HG03460 (cell line): Measurements from ENCODE around the gene ITGB5.

Experiments
- ATAC-seq: cut with Tn5 transposase; IDR thresholded peaks from one replicate; pipeline ENCODE4 v1.9.1; 2021; ENCODE audit not compliant: unreplicated experiment

Gene ITGB5

DNA sequence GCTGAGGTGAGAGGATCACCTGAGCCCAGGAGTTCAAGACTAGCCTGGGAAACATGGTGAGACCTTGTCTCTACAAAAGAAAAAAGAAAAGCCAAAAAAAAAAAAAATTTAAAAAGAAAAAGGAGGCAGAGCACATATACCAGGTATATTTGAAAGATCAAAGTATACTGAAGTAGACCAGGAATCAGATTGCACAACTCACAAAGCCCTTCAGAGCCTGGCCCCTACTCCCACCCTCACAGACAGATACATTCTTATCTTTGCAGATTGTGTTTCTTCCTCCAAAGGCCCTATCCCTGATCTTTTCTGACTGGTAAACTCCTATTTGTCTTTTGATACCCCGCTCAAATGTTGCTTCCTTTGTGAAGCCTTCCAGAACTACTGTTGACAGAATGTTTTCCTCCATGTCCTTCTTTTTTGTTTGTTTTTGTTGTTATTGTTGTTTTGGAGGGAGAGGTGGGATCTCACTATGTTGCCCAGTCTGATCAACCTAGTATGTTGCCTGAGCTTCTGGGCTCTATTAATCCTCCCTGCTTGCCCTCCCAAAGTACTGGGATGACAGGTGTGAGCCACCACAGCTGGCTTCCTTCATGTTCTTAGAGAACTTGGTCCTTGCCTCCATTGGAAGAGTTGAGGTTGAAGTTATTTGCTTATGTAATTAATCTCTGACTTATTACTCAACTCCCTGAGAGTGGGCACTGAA lies 9.8 kb upstream of the ITGB5 start:
- no peak for ATAC-seq

DNA sequence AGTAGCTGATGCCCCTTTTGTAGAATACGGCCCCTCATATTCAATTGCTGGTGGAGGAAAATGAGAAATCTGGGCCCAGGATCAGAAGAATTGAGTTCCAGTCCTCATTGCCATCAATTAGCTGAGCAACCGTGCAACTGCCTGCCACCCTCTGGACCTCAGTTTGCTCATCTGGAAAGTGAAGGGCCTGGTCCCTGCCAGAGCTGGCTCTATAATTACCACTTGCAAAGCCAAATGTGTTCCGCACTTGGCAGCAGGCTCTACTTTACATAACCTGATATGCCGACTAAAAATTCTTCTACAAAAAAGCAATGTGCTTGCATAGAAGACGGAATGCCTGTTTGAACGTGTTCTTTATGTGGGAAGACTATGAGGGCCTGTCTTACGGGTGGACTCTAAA lies 8.6 kb upstream of the ITGB5 start:
- ATAC-seq = no peak

DNA sequence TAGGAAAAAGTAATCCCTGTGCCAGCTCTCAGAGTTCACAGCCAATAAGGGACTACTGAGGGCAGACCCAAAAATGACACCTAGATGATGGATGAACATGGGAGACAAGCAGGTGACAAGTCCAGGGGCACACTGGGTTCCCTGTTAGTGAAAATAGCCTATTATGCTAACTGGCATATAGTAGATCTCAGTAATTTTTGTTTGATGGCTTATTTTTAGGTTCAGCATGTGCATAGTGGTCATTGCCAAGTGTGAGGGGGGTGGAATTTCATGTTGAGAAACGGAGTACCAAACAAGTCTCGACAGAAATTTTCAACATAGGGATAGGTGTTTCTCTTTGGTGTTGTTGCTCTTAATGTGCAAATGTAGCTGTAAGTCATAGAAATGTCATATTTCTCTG lies 6.4 kb upstream of the ITGB5 start:
- ATAC-seq = no peak

DNA sequence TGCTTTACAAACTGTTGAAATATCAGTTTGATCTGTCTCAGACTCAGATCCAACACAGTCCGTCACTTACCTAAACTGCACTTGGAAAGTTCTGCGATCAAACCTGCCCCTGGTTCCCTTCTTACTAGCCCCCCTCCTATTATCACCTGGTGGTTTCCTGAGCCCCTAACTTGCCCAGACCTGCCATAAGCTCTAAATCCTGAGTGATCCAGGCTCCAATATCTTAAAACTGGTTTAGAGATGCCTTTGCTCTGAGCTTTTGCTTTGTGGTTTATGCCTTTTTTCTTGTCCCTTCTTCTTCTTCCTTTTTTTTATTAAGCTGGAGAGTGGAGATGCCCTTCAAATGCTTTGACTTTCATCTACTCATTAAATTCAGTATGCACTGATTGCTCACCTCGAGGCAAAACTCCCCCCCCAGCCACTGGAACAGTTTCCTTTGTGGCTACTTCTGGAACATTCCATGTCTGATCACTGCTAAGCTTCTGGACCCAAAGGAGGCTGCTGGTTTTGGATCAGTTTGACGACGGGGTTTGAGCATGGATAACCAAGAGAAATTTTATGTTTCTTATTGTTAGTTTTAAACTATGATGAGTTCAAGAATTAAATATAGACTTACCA lies 3.5 kb upstream of the ITGB5 start:
- no peak for ATAC-seq

DNA sequence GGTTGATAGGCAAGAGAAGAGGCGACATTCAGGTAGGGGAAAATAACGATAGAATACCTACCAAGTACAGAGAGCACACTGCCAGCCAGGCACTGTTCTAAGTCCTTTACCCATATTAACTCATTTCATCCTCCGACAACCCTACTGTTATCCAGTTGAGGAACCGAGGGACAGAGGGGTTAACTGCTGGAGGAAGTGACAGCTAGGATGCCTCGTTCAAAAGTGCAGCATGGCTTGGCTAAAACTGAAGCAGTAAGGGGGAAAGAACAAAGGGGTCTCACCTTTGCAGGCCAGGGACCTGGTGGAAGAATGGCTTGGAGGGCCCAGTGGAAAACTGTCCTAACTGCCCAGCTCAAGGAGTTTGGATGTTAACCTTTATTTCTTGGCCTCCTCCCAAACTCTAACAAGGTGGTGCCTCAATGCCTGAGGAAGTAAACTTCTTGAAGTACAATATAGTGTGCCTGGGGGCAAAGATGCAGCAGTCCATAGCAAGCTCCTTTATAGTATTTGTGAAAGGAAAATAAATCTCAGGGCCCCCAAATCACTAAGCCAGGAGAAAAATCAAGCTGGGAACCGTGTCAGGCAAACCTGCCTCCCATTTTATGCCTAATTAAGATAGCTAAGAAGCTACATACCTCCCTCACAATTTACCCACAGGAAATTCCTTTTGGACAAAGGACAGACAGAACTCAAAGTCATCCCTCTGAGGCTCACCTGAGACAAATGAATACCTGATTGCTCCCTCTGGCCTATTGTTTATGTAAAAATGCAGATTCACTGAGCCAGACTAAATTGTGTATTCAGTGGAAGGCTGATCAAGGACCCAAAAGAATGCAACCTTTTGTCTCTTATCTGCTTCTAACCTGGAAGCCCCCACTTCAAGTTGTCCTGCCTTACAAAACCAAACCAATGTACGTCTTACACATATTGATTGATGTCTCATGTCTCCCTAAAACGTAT lies 1.6 kb upstream of the ITGB5 start:
- no peak for ATAC-seq

DNA sequence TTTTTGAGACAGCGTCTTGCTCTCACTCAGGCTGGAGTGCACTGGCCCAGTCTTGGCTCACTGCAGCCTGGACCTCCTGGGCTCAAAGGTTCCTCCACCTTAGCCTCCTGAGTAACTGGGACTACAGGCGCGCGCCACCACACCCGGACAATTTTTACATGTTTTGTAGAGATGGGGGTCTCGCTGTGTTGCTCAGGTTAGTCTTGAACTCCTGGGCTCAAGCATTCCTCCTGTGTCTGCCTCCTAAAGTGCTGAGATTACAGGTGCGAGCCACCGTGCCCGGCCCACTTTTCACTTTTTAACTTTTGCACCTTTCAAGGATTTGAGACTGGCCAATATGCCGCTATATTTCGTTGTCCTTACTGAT lies 750 bp upstream of the ITGB5 start:
- no peak for ATAC-seq

DNA sequence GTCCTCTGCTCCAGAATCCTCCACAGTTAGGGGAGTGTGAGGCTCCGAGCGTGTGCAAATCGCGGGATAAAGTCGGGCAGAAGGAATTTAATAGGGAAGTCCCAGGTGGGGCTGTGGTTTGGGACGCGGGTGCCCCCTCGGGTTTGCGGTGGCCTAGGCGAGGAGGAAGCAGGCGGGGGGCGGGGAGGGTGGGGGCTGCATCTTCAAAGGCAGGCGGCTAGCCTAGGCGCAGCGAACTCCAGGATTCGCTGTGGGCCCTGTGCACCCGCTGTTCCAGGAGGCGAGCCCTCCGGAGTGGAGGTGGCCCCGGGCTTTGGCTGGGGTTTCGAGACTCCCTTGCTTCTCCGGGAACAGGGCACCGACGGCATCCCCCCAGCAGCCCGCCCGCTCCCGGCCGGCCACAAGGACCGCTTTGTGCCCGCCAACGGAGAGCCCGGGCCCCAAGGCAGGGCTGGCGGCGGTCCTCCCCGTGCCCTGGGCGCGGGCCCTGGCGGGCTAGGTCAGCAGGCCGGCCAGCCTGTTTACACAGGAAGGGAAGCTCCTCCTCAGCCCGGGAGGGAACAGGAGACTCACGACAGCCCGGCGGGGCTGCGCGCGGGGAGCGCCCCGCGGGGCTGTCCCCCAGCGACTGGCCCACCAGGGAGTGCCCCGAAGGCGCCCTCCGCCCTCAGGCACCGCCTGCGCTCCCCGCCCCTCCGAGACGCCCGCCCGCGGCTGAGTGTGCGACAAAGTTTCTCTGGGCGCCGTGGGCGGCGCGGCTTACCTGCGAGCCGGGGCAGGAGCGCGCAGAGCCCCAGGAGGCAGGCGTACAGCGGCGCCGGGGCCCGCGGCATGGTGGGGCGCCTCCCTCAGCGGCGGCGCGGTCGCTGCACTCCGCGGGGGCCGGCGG lies 753 bp downstream of the ITGB5 start:
- ATAC-seq = peak; percentile 36

DNA sequence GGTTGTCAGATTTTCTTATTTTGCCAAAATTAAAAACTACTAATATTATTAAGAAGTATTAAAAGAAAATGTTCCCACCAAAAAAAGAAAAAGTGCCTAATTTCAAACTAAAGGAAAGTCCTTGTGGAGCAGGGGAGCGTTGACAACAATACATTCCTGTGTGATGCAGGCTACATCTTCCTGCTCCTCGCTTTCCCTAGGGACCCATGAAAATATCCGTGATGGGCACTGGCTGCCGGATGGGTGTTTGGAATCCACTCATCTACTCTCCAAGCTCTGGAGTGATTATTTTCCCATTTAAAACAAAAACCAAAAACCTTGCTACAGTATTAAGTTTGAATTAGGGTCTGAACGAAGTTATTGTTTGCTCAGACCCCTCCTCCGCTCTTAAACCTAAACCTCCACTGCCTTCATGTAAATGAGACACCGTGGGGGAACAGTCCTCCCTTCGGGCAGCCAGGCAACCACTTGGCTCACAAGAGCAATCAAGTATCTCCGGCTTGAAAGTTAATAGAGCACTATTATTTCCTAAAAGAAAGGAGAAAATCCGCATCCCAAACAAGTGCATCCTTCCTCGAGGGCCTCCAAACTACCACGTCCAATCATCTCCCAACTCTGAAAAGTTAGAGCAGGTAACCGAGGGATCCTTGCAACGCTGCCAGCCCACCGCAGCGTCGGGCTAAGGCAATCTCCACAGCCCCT lies 1.5 kb downstream of the ITGB5 start:
- ATAC-seq = no peak

DNA sequence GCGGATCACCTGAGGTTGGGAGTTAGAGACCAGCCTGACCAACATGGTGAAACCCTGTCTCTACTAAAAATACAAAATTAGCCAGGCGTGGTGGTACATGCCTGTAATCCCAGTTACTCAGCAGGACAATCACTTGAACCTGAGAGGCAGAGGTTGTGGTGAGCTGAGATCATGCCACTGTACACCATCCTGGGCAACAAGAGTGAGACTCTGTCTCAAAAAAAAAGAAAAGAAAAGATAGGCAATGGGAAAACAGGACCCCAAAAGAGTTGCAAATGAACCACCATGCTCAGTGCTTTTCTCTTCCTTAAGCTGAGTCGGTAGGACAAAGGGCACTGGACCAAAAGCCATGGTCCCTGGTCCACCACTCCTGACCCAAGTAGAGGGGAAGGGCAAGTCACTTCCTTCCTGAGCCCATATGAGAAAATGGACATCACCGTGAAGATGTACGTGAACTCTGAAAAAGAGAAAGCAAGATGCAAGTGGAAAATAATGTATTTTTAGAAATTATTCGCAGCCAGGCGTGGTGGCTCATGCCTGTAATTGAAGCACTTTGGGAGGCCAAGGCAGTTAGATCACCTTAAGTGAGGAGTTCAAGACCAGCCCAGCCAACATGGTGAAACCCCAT lies 2.6 kb downstream of the ITGB5 start:
- no peak for ATAC-seq

DNA sequence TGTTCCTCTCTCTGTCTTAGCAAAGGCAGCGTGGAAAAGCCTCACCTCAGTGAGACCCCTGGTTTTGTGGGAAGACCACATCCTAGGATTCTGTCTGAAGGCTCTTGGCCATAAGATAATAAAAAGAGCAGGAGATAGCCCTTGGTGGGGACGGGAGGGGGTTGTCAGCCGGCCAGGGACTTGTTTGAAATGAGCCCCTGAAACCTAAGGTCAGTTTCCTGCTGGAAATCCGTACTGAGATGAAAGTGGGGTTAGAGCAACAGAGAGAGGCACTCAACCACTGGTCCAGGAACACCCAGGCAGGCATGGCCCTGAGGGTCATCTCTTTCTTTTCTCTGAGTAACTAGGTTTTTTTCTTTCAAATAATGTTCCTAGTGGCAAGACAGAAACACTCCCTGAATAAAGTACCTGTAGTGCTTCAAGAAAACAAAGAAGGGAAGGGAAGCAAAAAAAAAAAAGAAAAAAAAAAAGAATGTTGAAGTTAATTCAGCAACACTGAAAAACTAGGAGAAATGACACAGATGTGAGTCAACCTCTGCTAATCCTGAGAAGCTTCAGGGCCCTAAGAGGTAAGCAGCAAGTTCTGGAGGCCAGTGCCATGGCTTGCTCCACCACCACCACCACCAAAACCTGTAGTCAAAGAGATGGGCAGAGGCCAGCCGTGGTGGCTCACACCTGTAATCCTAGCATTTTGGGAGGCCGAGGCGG lies 3.2 kb downstream of the ITGB5 start:
- no peak for ATAC-seq

DNA sequence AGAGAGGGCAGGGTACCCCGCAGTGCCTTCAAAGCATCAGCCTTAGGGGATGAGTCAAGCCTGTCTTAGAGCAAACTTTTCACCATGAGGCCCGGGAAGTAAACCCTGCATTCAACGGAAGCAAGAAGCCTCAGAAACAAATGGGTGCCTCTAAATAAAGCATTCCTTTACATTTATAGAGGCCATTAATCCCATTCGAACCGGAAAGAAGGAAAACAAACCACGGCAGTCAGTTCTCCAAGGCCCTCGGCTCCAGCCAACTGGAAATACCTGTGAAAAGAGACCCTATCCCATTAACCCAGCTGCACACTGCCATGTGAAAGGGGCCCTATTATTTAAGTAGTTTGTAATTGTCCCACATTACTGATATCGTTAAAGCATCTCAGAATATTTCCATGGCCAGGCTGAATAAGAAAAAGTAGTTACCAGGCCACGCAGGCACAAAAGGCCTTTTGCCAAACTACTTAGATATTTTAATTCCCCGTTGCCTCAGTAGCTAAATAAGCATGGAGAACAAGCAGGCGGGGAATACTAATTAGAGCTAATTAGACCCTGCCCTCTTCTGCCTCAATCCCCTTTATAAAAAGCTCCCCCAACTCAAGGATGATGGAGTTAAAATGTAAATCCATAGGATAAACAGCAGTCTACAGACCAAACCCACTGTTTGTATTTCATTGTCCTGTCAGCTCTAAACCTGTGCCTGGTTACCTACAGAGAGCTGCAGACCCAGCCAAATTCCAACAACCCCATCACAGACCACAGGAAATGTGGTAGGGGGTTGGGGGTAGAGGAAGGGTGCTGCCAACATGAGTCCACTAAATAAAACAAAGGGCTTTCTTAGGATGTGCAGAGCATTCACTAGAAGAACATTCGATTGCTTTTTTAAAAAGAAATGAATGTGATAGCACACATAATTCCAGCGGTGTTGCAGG lies 4.1 kb downstream of the ITGB5 start:
- ATAC-seq = no peak

DNA sequence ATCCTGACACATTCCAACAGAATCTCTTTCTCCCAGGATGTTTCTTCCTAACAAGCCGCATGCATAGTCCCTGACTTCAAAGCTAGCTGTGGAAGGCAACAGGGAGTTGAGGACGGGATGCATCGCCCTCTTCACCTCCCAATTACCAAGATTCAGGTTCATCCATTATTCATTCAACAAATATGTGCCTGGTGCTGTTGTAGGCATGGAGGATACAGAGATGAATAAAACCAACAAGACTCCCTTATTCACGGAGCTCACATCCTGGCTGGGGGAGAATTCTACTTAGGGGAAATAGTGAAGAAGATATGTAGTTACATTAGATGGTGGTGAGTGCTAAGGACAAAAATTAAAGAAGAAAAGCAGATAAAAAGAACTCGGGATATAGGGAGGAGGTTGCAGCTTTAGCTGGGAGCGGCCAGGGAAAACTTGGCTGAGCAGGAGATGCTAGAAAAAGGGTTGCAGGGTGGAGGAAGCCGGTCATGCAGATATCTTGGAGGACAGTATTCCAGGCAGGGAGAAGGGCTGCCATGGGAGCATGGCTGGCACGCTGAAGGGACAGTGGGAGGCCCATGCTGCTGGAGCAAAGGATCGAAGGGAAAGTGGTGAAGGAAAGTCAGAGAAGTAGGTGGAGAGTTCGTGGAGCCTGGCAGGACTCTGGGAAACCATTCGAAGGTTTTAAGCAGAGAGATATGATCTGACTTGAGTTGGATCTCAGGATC lies 5.0 kb downstream of the ITGB5 start:
- ATAC-seq = no peak

DNA sequence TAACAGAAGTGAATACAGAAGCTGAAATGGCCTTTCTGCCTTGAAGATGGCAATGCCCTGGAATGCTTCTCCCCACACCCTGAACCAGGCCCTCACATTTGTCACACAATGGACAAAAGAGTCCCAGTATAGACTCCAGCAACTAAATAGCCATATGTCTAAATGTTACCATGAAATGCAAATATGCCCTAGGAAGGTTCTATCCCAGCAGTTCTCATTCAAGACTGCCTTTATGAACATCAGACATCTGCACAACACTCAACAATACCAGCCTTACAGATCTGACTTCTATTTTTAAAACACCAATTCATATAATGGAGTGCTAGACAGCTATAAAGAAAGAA lies 7.9 kb downstream of the ITGB5 start:
- no peak for ATAC-seq

DNA sequence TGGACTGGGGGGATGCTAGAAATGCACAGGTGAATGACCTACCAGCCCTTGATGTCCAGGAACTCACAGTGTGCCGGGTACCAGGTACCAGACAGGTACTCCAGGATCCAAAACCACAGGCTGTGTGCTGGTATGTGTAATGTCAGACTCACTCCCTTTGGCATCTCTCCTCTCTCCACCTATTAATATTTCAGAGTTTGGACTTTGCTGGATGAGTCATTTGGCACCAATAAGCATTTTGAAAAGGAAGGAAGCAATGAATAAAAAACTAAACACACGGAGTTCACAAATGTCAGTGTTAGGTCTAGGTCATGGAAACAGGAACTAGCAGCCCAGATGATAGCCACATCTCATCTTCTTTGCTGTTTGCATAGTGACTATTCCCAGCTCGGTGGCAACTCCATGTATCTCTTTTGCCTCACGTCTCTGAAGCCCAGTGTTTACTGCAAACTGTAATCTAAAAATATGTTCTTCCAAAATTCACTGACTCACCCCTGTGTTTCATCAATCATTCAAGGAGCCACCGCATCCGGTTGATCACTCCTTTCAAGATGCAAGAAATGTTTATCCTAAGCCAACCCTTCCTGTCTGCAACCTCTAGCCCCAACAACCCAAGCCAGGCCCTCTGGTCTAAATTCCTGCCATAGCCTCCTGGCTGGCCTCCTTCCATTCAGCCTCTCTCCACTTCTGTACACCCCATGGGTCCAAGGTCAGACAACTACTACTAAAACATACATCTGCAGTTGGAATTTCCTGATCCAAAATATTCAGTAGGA lies 8.4 kb downstream of the ITGB5 start:
- ATAC-seq = no peak

DNA sequence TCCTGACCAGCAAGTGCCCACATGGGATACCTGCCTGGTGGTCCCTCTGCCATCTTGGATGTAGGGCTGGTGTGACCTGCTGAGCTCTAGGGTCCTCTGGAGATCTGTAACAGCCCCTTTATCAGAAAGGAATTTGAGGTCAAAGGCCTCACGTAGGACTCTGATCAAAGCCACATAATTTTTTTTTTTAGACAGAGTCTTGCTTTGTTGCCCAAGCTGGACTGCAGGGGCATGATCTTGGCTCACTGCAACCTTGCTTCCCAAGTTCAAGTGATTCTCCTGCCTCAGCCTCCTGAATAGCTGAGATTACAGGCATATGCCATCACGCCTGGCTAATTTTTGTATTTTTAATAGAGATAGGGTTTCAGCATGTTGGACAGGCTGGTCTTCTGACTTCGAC lies 9.5 kb downstream of the ITGB5 start:
- no peak for ATAC-seq

DNA sequence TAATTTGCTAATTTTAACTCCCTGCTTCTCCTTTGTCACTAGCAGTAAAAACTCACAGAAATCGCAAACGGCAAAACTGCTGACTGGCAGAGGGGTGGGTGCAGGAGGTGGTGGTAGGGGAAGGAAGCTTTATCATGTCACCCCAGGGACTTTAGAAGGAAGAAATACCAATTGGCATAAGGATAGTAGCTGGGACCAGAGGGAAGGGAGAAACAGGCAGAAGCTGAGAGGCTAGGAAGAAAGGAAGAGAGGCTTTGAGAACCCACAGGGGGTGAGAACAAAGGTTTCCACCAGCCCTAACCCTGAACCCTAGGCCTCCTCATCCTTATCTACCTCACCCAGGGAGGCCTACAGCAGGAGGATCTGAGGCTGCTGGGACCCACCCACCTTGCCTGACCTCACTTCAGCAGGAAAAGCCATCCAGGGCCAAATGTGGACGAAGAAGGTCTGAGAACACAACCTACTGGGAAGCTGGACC lies 10.7 kb downstream of the ITGB5 start:
- ATAC-seq = no peak

DNA sequence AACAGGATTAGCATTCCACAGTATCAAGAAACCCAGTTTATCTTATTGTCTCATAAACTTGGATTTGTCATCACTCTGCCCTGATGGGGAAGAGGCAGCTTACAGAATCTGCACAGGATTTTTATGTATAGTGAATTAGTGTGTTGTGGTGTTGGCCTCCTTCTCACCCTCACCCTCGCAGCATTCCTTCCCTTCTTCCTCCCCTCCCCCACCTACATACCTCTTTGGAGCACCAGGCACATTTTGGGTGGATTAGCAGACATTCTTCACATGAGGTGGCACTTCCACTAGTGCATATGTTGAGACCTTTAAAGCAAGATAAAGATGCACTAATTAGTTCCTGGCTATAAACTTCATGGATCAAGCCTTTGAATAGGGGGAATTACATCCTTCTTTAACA lies 13.9 kb downstream of the ITGB5 start:
- no peak for ATAC-seq
